Liver (tissue), 9 donors: ENCODE measurements around the gene RECQL5. TPM values are rescaled to one million over a fixed set of nuclear protein-coding genes. Genes with fewer than 3 reads are reported as not detected.
"Not testable (repeated sequence)": the region's sequence is repeated elsewhere in the genome, so short reads cannot be mapped to it uniquely, and the experiment has no call there.

Experiments used
- DNase-seq: peaks from one replicate; pipeline ENCODE4 v3.0.0-alpha.2; 2017; ENCODE audit warnings: low spot score
- H3K27ac ChIP-seq, 2 donors: one replicate each; pipeline ENCODE4 v1.7.0; 2013; ENCODE audit warnings: inconsistent platforms in 2 of 2, low read length in 2 of 2, control low read depth in 1 of 2, low read depth in 1 of 2, mild to moderate bottlenecking in 1 of 2
- H3K27me3 ChIP-seq, 4 donors: one replicate each; pipeline versions ENCODE4 v1.6.1 to v1.7.0; 2013; ENCODE audit warnings: low read length in 3 of 4, inconsistent platforms in 1 of 4, mild to moderate bottlenecking in 1 of 4, moderate library complexity in 1 of 4; ENCODE audit not compliant: control insufficient read depth in 4 of 4, insufficient read depth in 4 of 4
- H3K36me3 ChIP-seq, 4 donors: one replicate each; pipeline versions ENCODE4 v1.6.1 to v1.7.0; 2013; ENCODE audit warnings: low read length in 3 of 4, mild to moderate bottlenecking in 3 of 4, low read depth in 1 of 4, moderate library complexity in 1 of 4; ENCODE audit not compliant: control insufficient read depth in 4 of 4, insufficient read depth in 3 of 4
- H3K4me1 ChIP-seq, 4 donors: one replicate each; pipeline versions ENCODE4 v1.6.1 to v1.7.0; 2013; ENCODE audit warnings: low read length in 3 of 4, mild to moderate bottlenecking in 3 of 4, moderate library complexity in 1 of 4; ENCODE audit not compliant: control insufficient read depth in 4 of 4, insufficient read depth in 4 of 4
- H3K4me3 ChIP-seq, 3 donors: one replicate each; pipeline versions ENCODE4 v1.6.1 to v1.7.0; 2013; ENCODE audit warnings: low read length in 3 of 3, control low read depth in 1 of 3, low read depth in 1 of 3, mild to moderate bottlenecking in 1 of 3
- H3K9ac ChIP-seq, 2 donors: one replicate each; pipeline ENCODE4 v1.7.0; 2013; ENCODE audit warnings: low read length in 2 of 2, mild to moderate bottlenecking in 2 of 2, moderate library complexity in 2 of 2, control low read depth in 1 of 2, low read depth in 1 of 2
- H3K9me3 ChIP-seq, 4 donors: one replicate each; pipeline versions ENCODE4 v1.6.1 to v1.7.0; 2013; ENCODE audit warnings: low read length in 3 of 4; ENCODE audit not compliant: control insufficient read depth in 4 of 4
- ATF3 ChIP-seq: IDR thresholded peaks from 2 replicates; pipeline ENCODE4 v1.6.1; 2016; ENCODE audit warnings: antibody characterized with exemption
- CTCF ChIP-seq: fragments of 150-350 bp; IDR thresholded peaks from 2 replicates; pipeline ENCODE4 v1.5.1; 2017; ENCODE audit warnings: improper control_type of control experiment, low read depth, low read length; ENCODE audit not compliant: missing input control
- EGR1 ChIP-seq, 2 donors: IDR thresholded peaks; 2 replicates each; pipeline ENCODE4 v1.6.1; 2016 to 2018; ENCODE audit warnings: antibody characterized with exemption in 2 of 2, low read depth in 2 of 2
- FOXA1 ChIP-seq: IDR thresholded peaks from 2 replicates; pipeline ENCODE4 v1.6.1; 2016; ENCODE audit warnings: antibody characterized with exemption
- GABPA ChIP-seq, 2 donors: IDR thresholded peaks in 1 of 2; conservative IDR thresholded peaks in 1 of 2; 2 replicates each; pipeline ENCODE4 v1.6.1; 2016; ENCODE audit warnings: antibody characterized with exemption in 2 of 2, mild to moderate bottlenecking in 1 of 2, moderate library complexity in 1 of 2
- HNF4A ChIP-seq, 2 donors: conservative IDR thresholded peaks; 2 replicates each; pipeline ENCODE4 v1.6.1; 2016; ENCODE audit warnings: antibody characterized with exemption in 2 of 2, mild to moderate bottlenecking in 2 of 2
- NR2F2 ChIP-seq: IDR thresholded peaks from 2 replicates; pipeline ENCODE4 v1.6.1; 2016; ENCODE audit warnings: antibody characterized with exemption
- RAD21 ChIP-seq, 2 donors: IDR thresholded peaks; 2 replicates each; pipeline ENCODE4 v1.6.1; 2016; ENCODE audit warnings: antibody characterized with exemption in 2 of 2, mild to moderate bottlenecking in 2 of 2
- REST ChIP-seq: IDR thresholded peaks from 2 replicates; pipeline ENCODE4 v1.6.1; 2016; ENCODE audit warnings: antibody characterized with exemption, mild to moderate bottlenecking
- SP1 ChIP-seq: IDR thresholded peaks from 2 replicates; pipeline ENCODE4 v1.6.1; 2018; ENCODE audit warnings: antibody characterized with exemption, mild to moderate bottlenecking
- TAF1 ChIP-seq: conservative IDR thresholded peaks from 2 replicates; pipeline ENCODE4 v1.6.1; 2016; ENCODE audit warnings: antibody characterized with exemption, mild to moderate bottlenecking
- YY1 ChIP-seq: IDR thresholded peaks from 2 replicates; pipeline ENCODE4 v1.6.1; 2016; ENCODE audit warnings: antibody characterized with exemption, mild to moderate bottlenecking
- WGBS: extraction: QIAGEN DNeasy Blood & Tissue Kit; methylation state at CpG from one replicate; pipeline ENCODE4 v1.1.7; 2013; 5-methylcytosine and 5-hydroxymethylcytosine counted together
- polyA plus RNA-seq, 2 donors: library from polyadenylated mRNA; stranded (reverse) in 1 of 2; unstranded in 1 of 2; fragments of 200-250 nt in 1 of 2; fragments of >200 nt in 1 of 2; fragmentation: Nextera tagmentation in 1 of 2; extraction: Ambion mirVana in 1 of 2; gene quantifications; one replicate each; pipeline versions ENCODE4 v1.2.1 to v1.2.3, GENCODE V29; 2013 to 2015
- total RNA-seq, 2 donors: library from RNA; depleted of rRNA; stranded (reverse); fragments of >200 nt; gene quantifications; one replicate each; pipeline ENCODE4 v1.2.3, GENCODE V29; 2014
- TF ChIP-seq, protein P1 (sequence below): IDR thresholded peaks from 2 replicates; pipeline ENCODE4 v1.6.1; 2016; ENCODE audit warnings: antibody characterized with exemption
- donor health status: healthy.
- donor health status: healthy.
- donor health status: healthy.
- donor health status: healthy.
- donor health status: healthy.

The RECQL5 gene
- total and polyA plus RNA-seq, 4 donors, result 8.3 to 15.1 (median 11.5) TPM

- TF ChIP-seq SP1, result no peak
- H3K9me3 ChIP-seq, result no peaks in the 10 kb centered on the region
- peaks cover 5 to 9% (median 6%) of the 10 kb centered on the region in 4 donors for H3K4me1 ChIP-seq
- H3K27ac ChIP-seq, result no peak overlapping the region
- 96% methylated on average over 13 of the region's 13 CpGs for WGBS
- H3K9ac ChIP-seq, result no peak overlapping the region
- no peak overlapping the region for H3K4me3 ChIP-seq
- peaks cover 0 to 9% (median 3%) of the 10 kb centered on the region in 4 donors for H3K36me3 ChIP-seq
- no peak for DNase-seq
- no peaks in the 10 kb centered on the region for H3K27me3 ChIP-seq
These were observed 28.1 kb downstream of the RECQL5 start for GRCh38 chr17:75638893-75639292.

DNA sequence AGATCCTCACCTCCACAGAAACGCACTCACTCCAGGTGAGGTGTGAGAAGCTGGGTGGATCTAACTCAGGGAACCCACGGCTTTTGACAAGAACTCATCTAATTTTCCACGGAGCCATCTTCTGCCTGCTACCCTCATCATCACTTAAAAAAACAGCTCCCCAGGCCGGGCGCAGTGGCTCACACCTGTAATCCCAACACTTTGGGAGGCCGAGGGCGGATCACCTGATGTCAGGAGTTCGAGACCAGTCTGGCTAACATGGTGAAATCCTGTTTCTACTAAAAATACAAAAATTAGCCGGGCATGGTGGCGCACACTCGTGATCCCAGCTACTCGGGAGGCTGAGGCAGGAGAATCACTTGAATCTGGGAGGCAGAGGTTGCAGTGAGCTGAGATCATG, 28.9 kb downstream of the RECQL5 start:
- not testable (repeated sequence) for DNase-seq, H3K27me3 ChIP-seq, H3K27ac ChIP-seq, H3K36me3 ChIP-seq, H3K4me3 ChIP-seq, H3K9me3 ChIP-seq, H3K9ac ChIP-seq
- H3K4me1 ChIP-seq, result peaks cover 8 to 17% (median 14%) of the 10 kb centered on the region in 4 donors
- 95% methylated on average over 12 of the region's 12 CpGs for WGBS

- H3K9me3 ChIP-seq, result no peaks in the 10 kb centered on the region
- no peak overlapping the region for H3K4me3 ChIP-seq
- peaks cover 8 to 22% (median 16%) of the 10 kb centered on the region in 4 donors for H3K4me1 ChIP-seq
- DNase-seq, result no peak
- H3K27me3 ChIP-seq, result no peaks in the 10 kb centered on the region
- 98% methylated on average over 7 of the region's 7 CpGs for WGBS
- no peak for TF ChIP-seq TAF1
- no peak for TF ChIP-seq GABPA (IDR thresholded peaks at IDR 0.05 in 1 of 2, conservative IDR thresholded peaks at IDR 0.05 in 1 of 2)
- TF ChIP-seq HNF4A (conservative IDR thresholded peaks at IDR 0.05), result no peak
- no peak for TF ChIP-seq ATF3
- TF ChIP-seq, protein P1, sequence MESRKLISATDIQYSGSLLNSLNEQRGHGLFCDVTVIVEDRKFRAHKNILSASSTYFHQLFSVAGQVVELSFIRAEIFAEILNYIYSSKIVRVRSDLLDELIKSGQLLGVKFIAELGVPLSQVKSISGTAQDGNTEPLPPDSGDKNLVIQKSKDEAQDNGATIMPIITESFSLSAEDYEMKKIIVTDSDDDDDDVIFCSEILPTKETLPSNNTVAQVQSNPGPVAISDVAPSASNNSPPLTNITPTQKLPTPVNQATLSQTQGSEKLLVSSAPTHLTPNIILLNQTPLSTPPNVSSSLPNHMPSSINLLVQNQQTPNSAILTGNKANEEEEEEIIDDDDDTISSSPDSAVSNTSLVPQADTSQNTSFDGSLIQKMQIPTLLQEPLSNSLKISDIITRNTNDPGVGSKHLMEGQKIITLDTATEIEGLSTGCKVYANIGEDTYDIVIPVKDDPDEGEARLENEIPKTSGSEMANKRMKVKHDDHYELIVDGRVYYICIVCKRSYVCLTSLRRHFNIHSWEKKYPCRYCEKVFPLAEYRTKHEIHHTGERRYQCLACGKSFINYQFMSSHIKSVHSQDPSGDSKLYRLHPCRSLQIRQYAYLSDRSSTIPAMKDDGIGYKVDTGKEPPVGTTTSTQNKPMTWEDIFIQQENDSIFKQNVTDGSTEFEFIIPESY, result no peak
- no peak for TF ChIP-seq NR2F2
- no peak for TF ChIP-seq EGR1 (IDR thresholded peaks at IDR 0.05; ENCODE audit: low read depth in 2 of 2)
- TF ChIP-seq YY1, result no peak
- peaks cover 0 to 9% (median 3%) of the 10 kb centered on the region in 4 donors for H3K36me3 ChIP-seq
- no peak overlapping the region for H3K27ac ChIP-seq
- H3K9ac ChIP-seq, result no peak overlapping the region
These were observed 29.4 kb downstream of the RECQL5 start for GRCh38 chr17:75637551-75637950.

DNA sequence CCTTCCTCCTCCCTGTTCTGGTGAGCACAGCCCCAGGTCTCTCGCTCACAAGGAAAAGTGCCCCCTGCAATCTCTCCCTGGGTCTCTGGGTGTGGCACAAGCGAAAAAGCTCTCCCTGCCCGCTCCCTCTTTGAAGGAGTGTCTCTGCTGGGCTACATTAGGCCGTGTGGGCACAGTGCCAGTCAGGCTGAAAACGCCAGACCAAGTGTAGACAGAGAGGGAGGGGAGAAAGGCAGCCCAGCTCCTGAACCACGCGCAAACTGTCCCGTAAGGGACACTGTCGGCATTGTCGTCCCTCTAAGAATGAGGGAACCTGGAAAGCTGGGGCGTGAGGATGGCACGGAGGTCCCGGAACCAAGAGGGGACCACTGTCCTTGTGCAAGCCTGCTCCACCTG, 29.8 kb downstream of the RECQL5 start:
- WGBS, result 85% methylated on average over 13 of the region's 13 CpGs
- DNase-seq, result peak; percentile 53
- TF ChIP-seq SP1 (no peak), FOXA1 (no peak), NR2F2 (no peak), REST (no peak), HNF4A (conservative IDR thresholded peaks at IDR 0.05) (no peak), TAF1 (no peak), YY1 (no peak), CTCF (no peak), EGR1 (IDR thresholded peaks at IDR 0.05; ENCODE audit: low read depth in 2 of 2) (no peak), RAD21 (IDR thresholded peaks at IDR 0.05) (no peak)
- TF ChIP-seq, protein P1, result no peak

More for the DNA sequence above, 29.8 kb downstream of the RECQL5 start:
- Histone ChIP-seq H3K9me3 (no peaks in the 10 kb centered on the region), H3K27ac (no peak overlapping the region), H3K36me3 (peaks cover 0 to 9% (median 3%) of the 10 kb centered on the region in 4 donors), H3K4me1 (peaks cover 8 to 25% (median 16%) of the 10 kb centered on the region in 4 donors), H3K4me3 (no peak overlapping the region), H3K27me3 (no peaks in the 10 kb centered on the region), H3K9ac (no peak overlapping the region)
